ENCODE measurements around the gene GDPD4.

GDPD4 gene

GRCh38 chr11:77231800-77232199 lies 69.7 kb downstream of the GDPD4 start:
- no peak for DNase-seq

GRCh38 chr11:77230878-77231605 lies 70.4 kb downstream of the GDPD4 start:
- DNase-seq = no peak

GRCh38 chr11:77223797-77224196 lies 77.7 kb downstream of the GDPD4 start:
- DNase-seq = no peak

GRCh38 chr11:77217156-77217555 lies 84.3 kb downstream of the GDPD4 start:
- no peak for DNase-seq

- DNase-seq = no peak
Observed at GRCh38 chr11:77215106-77215505, 86.4 kb downstream of the GDPD4 start.

- no peak for DNase-seq
Observed at GRCh38 chr11:77214557-77214956, 86.9 kb downstream of the GDPD4 start.

GRCh38 chr11:77213589-77214428 lies 87.7 kb downstream of the GDPD4 start:
- no peak for DNase-seq

GRCh38 chr11:77213029-77213579 lies 88.4 kb downstream of the GDPD4 start:
- DNase-seq = no peak

- DNase-seq = no peak
Observed at GRCh38 chr11:77212314-77213007, 89.0 kb downstream of the GDPD4 start.

- no peak for DNase-seq
Observed at GRCh38 chr11:77211594-77212251, 89.8 kb downstream of the GDPD4 start.

GRCh38 chr11:77211040-77211451 lies 90.4 kb downstream of the GDPD4 start:
- DNase-seq = no peak

- no peak for DNase-seq
Observed at GRCh38 chr11:77209663-77210062, 91.8 kb downstream of the GDPD4 start.

GRCh38 chr11:77208535-77208934 lies 93.0 kb downstream of the GDPD4 start:
- no peak for DNase-seq

- DNase-seq = no peak
Observed at GRCh38 chr11:77207618-77208313, 93.7 kb downstream of the GDPD4 start.

- no peak for DNase-seq
Observed at GRCh38 chr11:77207019-77207485, 94.4 kb downstream of the GDPD4 start.

GRCh38 chr11:77206264-77207018 lies 95.0 kb downstream of the GDPD4 start:
- DNase-seq = no peak

GRCh38 chr11:77205467-77206263 lies 95.8 kb downstream of the GDPD4 start:
- no peak for DNase-seq

GRCh38 chr11:77204754-77205466 lies 96.6 kb downstream of the GDPD4 start:
- DNase-seq = no peak

- no peak for DNase-seq
Observed at GRCh38 chr11:77203901-77204753, 97.4 kb downstream of the GDPD4 start.
